GM18867 (cell line): ENCODE data around the gene C2orf42.
"Not testable (repeated sequence)": the region's sequence is repeated elsewhere in the genome, so short reads cannot be mapped to it uniquely, and the experiment has no call there.

Experiments used
- ATAC-seq: cut with Tn5 transposase; IDR thresholded peaks from one replicate; pipeline ENCODE4 v1.9.1; 2021; ENCODE audit warnings: mild to moderate bottlenecking, moderate library complexity; ENCODE audit not compliant: unreplicated experiment

C2orf42 gene

GRCh38 chr2:70133491-70134322 lies 57.1 kb downstream of the C2orf42 start:
- ATAC-seq: no peak

DNA sequence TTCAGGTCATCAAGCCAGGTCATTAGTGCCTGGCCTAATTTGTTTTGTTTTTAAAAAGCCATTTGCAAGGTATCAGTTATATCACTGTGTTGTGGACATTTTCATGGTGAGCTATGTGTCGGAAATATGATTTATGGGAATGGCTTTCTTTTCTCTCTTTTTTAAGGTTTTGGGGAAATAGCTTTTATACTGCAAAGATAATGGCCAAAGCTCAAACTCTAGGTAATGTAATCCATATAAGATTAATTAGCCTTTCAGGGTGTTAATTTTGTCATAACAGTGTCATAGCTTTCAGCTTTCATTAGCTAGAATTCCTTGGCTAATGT lies 57.7 kb downstream of the C2orf42 start:
- no peak for ATAC-seq

DNA sequence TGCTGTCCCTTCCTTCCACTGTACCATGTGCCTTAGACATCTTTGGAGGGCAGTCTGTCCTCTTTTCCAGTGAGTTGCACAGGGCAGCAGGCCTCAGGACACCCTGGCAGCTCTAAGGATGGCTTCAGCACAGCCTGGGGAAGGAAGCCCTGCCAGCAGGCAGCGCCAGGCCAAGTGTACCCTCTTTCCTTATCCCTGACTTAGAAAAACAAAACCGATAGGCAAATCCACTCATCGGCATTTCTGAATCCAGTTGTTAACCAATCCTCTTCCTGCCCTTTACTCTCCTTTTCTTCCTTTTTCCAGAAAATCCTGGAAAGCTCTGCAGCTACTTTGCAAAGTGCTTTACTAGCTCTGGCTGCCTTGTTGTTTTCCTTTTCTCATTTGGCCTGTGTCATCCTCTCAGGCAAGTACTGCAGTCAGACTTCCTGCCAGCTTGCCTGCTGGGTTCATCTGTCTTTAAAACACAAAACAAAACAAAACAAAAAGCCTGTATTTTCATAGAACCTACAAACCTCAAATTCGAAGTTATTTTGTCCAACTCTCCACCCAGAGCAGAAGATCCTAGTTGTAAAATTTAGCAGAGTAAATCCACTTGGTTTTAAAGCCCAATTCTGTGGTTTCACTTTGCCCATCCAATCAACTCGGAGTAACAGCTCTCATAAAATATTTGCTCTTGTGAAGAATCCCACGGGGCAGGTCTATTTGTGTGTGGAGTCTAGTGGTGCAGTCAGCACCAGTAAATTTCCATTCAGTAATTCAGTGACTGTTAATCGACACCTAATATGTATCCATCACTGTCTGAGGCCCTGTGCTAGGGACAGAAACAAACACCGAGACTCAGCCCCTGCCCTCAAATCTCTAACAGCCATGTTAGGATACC lies 58.3 kb downstream of the C2orf42 start:
- ATAC-seq: peak; percentile 50

GRCh38 chr2:70131344-70132143 lies 59.3 kb downstream of the C2orf42 start:
- not testable (repeated sequence) for ATAC-seq

- ATAC-seq: no peak
Observed at GRCh38 chr2:70128005-70128404, 62.8 kb downstream of the C2orf42 start.

- no peak for ATAC-seq
Observed at GRCh38 chr2:70126413-70126812, 64.4 kb downstream of the C2orf42 start.

GRCh38 chr2:70125498-70125898 lies 65.3 kb downstream of the C2orf42 start:
- ATAC-seq: no peak

- ATAC-seq: peak; percentile 42
Observed at GRCh38 chr2:70124983-70125480, 65.8 kb downstream of the C2orf42 start.

DNA sequence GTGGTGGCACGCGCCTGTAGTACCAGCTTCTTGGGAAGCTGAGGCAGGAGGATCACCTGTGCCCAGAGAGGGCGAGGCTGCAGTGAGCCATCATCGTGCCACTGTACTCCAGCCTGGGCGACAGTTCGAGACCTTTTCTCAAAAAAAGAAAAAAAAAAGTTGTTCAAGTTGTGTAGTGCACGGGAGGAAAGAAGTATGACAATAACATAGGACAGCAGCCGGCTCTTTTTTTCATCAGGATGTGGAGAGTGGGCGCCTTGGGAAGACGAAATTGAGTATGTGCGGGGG lies 67.0 kb downstream of the C2orf42 start:
- no peak for ATAC-seq

- ATAC-seq: no peak
Observed at GRCh38 chr2:70123051-70123828, 67.6 kb downstream of the C2orf42 start.

GRCh38 chr2:70122470-70122869 lies 68.3 kb downstream of the C2orf42 start:
- ATAC-seq: no peak

DNA sequence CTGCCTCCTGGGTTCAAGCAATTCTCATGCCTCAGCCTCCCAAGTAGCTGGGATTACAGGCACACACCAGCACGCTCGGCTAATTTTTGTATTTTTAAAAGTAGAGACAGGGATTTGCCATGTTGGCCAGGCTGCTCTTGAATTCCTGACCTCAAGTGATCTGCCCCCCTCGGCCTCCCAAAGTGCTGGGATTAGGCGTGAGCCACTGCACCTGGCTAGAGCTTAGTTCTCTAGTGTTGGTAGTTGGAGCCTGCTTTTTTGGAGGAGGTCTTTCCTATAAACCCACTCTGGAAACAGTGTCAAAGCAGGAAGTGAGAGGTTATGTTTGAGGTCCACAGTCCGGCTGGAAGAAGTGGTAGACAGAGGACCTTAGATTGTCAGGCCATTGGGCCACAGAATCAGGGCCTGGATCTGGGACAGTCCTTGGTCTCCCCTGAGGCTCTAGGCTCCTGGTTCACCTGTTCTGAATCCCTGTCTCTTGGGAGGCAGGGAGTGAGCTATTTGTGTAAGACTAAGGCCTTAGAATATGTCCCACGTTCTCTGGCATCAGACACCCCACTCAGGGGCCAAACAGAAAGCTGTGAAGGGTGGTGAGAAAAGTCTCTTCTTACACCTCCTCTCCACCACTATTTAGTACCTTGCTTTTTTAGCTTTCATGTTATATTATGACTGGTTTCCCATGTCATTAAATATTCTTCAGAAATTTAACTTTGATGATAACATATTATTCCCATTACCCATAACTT lies 69.0 kb downstream of the C2orf42 start:
- ATAC-seq: no peak

GRCh38 chr2:70118798-70119454 lies 71.9 kb downstream of the C2orf42 start:
- ATAC-seq: no peak

GRCh38 chr2:70116936-70117552 lies 73.8 kb downstream of the C2orf42 start:
- ATAC-seq: no peak

DNA sequence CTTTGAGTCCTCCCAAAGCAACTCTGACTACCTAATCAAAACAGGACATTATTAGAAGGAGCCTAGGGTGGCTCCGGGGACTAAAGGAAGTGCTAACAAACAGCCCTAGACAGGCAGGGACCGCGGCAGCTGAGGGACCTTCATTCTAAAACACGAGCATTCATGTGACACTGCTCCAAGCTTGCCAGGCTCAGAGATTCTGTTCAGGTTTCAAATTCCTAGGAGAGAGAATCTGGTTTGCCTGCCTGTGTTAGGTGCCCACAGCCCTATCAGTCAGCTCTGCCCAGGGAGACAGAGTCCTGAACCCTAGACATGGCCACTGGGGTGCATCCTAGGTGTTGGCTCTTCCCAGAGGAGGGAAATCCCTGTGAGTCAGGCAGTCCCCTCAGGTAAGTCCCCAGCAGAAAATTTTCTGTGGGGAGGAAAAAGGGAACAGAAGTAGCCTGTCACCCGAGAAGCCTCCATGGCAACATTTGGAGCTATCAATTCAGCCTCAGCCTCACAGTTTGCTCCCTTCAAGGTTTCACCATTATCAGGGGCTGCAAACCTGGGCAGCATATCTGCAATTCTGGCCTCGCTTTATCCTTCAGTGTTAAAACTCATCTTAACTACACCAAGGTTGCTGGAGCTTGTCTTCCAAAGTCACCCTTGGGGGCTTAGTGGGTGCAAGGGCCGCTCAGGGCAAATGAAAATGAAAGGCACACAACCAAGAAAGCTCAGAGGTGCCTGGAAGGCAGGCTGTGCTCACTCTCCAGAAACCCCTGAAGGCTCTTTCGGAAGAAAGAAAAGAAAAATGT lies 75.0 kb downstream of the C2orf42 start:
- peak; percentile 50 for ATAC-seq

DNA sequence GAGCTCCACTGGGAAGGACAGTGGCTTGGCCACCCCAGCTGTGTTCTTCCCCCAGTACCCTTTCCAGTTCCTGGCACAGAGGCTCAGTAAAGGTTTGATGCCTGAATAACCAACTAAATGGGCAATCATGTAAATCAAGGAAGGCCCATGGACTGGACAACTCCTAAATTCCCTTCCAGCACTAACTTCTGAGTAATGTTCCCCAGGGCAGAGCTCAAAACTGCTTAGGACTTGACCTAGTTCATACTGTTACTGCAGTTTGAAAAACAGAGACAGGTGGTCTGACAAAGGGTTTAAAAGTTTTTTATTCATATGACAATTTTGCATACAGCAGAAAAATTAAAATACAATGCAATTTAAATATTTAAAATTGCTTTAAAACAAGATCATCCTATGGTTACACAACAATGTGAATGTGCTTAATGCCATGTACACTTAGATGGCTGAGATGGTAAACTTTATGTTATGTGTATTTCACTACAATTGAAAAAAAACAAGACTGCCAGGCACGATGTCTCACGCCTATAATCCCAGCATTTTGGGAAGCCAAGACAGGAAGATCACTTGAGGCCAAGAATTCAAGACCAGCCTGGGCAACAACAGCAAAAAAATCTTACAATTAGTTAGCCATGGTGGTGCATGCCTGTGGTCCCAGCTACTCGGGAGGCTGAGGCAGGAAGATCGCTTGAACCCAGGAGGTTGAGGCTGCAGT lies 77.3 kb downstream of the C2orf42 start:
- no peak for ATAC-seq
